Measurements from ENCODE around the gene KRTAP13-3.

The KRTAP13-3 gene

DNA sequence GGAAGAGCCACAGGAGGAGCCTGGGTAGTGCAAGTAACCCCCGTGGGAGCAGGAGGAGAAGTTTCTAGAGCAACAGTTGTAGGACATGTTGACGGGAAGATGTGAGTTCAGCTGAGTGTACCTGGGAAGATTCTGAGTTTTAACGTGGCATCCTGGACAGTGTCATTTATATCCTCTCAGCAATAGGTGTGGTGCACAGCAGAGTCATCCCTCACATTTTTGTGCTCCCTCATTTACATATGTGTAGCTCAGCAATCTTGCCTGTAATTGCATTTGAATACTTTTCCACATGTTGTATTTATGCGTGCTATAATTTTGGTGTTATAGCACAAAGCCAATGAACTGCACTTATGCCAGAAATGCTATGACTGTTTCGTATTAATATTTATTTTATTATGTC, at the start of gene KRTAP13-3:
Gene KRTAP13-3 (minus strand): TSS at position 101 of the 400 bp plus-strand sequence. CDS start 14 bp downstream, at position 87.
- no peak for DNase-seq (ENCODE audit: low read depth)

GRCh38 chr21:30468900-30469714, 43.4 kb upstream of the KRTAP13-3 start:
- no peak for DNase-seq (ENCODE audit: low read depth)

- no peak for DNase-seq (ENCODE audit: low read depth)
Measured at GRCh38 chr21:30463713-30464112, 38.0 kb upstream of the KRTAP13-3 start.

- DNase-seq (ENCODE audit: low read depth) = no peak
Measured at GRCh38 chr21:30448514-30448913, 22.8 kb upstream of the KRTAP13-3 start.

GRCh38 chr21:30447056-30447455, 21.3 kb upstream of the KRTAP13-3 start:
- DNase-seq (ENCODE audit: low read depth) = no peak

DNA sequence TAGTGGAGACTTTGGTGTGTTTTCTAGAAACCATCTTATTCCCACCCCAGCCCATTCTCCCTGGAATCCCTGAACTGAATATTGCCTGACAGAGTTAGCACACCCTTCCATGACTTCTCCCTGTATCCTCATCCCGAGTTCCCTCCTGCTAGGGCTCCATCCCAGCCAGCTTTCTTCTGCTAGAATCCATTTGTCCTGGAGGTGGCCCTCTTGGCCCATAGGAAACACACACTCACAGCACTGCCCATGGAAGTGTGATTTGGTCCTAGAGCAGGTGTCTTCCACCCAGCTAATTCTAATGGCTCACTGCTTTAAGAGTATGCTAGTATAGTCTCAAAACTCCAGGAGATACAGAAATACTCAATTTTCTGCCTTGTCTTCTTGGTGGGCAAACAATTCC, 18.5 kb upstream of the KRTAP13-3 start:
- no peak for DNase-seq (ENCODE audit: low read depth)

GRCh38 chr21:30443226-30443625, 17.5 kb upstream of the KRTAP13-3 start:
- no peak for DNase-seq (ENCODE audit: low read depth)

DNA sequence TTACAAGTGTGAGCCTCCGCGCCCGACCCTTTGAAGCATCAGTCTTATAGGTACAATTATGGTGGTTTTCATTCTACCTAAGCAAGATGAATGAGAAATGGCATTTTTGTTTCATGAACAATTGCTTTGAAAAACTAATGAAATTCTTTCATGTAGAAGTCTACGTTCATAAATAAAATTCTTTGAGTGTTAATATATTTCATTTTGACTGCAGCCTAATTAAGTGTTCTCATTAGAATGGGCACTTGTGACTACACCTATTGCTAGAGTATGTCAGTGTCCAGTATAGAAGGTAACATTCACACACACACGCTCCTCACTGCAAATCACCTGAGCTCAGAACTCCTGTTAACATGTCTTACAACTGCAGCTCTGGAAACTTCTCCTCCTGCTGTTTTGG, 14.2 kb upstream of the KRTAP13-3 start, which contains the start of gene KRTAP15-1:
Gene KRTAP15-1 (plus strand): TSS at position 301 of the 400 bp plus-strand sequence. CDS start 53 bp downstream, at position 354.
- DNase-seq (ENCODE audit: low read depth) = no peak

DNA sequence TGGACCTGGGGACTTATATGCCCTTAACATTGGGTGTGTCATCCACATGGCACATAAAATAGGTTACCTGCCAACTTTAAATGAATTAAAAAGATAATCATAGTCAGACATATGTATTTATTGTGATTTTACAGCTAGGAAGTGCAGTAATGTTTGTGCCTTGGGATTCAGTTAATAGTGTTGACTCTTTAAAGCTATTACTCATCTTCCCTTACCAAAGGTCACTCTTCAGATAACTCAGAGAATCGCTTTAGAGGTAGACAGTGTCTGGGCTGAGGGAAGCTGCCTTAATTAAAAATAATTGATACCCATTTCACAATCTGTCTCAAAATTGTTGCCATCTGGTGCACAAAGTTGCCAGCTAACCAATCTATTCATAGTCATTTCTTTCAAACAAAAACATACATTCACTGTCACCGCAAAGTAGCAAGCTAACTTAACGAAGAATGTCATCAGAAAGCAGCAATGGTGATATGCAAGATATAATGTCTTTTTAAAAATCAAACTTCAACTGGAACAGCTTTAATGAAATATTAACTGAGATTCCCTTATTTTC, 11.4 kb upstream of the KRTAP13-3 start:
- no peak for DNase-seq (ENCODE audit: low read depth)

- DNase-seq (ENCODE audit: low read depth) = no peak
Measured at GRCh38 chr21:30434033-30434631, 8.4 kb upstream of the KRTAP13-3 start.

- no peak for DNase-seq (ENCODE audit: low read depth)
Measured at GRCh38 chr21:30430170-30430655, 4.5 kb upstream of the KRTAP13-3 start, which contains the start of gene KRTAP13-4. Gene KRTAP13-4, plus strand, starts transcription at chr21:30430220. Its CDS starts 56 bp downstream, at chr21:30430276.

GRCh38 chr21:30426731-30427130, 1.0 kb upstream of the KRTAP13-3 start:
- no peak for DNase-seq (ENCODE audit: low read depth)

DNA sequence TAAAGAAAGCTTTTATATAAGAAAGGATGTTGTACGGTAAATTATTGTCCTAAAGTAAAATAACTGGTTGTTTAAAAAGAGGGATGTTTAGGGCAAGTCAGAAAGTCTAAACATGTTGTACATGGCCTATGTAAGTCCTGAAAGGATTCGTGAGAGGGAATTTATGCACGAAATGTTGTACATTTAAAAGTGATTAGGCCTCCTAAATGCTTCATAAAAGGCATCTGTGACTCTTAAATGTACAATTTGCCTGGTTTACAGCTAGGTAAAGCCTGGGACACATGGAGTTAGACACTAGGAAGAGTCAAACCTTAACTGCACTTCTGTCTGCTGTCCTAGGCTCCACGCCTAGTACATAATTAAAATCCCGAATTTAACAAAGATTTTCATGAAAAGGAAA, 9.7 kb downstream of the KRTAP13-3 start:
- no peak for DNase-seq (ENCODE audit: low read depth)

DNA sequence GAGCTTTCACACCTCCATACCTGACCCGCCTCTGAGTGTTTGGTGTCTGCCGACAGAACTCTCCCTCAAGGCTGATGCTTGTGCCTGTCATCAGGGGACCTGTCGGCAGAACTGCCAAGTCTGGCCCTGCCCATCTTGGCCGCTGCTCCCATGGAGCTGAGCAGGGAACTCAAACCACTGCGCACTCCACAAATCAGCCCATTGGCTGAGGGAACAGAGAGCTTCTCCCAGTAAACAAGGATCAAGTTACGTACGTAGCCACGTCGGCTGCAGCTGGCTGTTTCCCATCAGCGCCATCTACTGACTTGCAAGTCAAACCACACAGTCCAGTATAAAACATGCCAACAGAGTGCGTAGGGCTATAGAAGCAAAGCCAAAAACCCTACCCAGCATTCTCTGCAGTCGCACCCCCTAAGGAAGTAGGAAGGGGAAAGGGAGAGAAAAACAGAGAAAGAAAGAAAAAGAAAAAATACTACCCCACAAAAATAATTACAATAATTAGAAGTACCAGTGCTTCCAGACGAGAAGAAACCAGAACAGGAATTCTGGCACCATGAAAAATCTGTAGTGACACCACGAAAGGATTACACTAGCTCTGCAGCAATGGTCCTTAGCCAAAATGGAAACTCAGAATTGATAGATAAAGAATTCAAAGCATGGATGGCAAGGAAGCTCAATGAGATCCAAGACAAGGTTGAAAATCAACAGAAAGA, 16.8 kb downstream of the KRTAP13-3 start:
- DNase-seq (ENCODE audit: low read depth) = no peak

GRCh38 chr21:30395731-30396130, 30.0 kb downstream of the KRTAP13-3 start, which contains the start of gene KRTAP13-1:
Gene KRTAP13-1, plus strand, starts transcription at chr21:30396031. Its CDS starts 56 bp downstream, at chr21:30396087.
- no peak for DNase-seq (ENCODE audit: low read depth)

GRCh38 chr21:30391492-30392025, 34.2 kb downstream of the KRTAP13-3 start:
- DNase-seq (ENCODE audit: low read depth) = no peak

DNA sequence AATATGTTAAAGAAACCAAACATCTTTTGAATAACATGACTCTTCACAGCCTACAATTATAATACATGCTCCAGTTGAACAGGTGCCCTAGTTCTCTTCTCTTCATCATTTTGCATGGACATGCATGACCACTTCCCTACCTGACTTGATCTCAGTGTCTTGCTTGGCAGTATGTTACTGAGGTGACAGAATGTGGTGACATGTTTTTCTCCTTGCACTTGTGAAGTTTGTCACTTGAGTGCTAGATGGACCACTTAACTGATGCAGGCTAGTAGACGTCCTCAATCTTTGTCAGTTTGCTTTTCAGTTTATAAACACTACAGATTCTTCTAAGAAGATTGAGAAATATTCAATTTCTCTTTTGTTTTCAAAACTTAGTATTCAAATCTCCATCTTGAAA, 43.5 kb downstream of the KRTAP13-3 start:
- no peak for DNase-seq (ENCODE audit: low read depth)
